H1 (cell line): ENCODE measurements around the gene SLC12A5. TPM values are rescaled to one million over a fixed set of nuclear protein-coding genes. Genes with fewer than 3 reads are reported as not detected.

ENCODE experiments used
- CTCF ChIA-PET: fragments of 300-600 bp; sonication (Branson Sonifier 250); formaldehyde crosslinking; loops from one replicate; lab custom pipeline; 2021; ENCODE audit not compliant: partially characterized antibody; lab: Charles Lee
- POLR2A ChIA-PET: fragments of 300-600 bp; sonication (Branson Sonifier 250); formaldehyde crosslinking; loops from one replicate; lab custom pipeline; 2021; ENCODE audit warnings: inconsistent platforms; ENCODE audit not compliant: partially characterized antibody; lab: Charles Lee
- DNase-seq, 2 experiments: peaks; one replicate each; pipeline versions ENCODE4 v3.0.0 to v3.0.0-alpha.2; 2010 to 2022; ENCODE audit warnings: low spot score in 2 of 2, low read depth in 1 of 2, mixed read lengths in 1 of 2
- FAIRE-seq: peaks from 2 replicates; lab custom pipeline; 2011; peaks lifted over from hg19 to GRCh38; lab: Jason Lieb, UNC
- H2AFZ ChIP-seq: 2 replicates; pipeline ENCODE4 v1.8.1; 2012; ENCODE audit warnings: low read length, inconsistent platforms
- H2AK5ac ChIP-seq: 2 replicates; pipeline ENCODE4 v1.6.1; 2013; ENCODE audit warnings: low read depth, low read length
- H2BK120ac ChIP-seq: replicated peaks from 2 replicates; pipeline ENCODE3; 2013; ENCODE audit warnings: low read depth, low read length, inconsistent platforms
- H2BK12ac ChIP-seq: 2 replicates; pipeline ENCODE4 v1.6.1; 2013; ENCODE audit warnings: low read depth, low read length
- H2BK15ac ChIP-seq: 2 replicates; pipeline ENCODE4 v1.6.1; 2013; ENCODE audit warnings: low read length
- H2BK20ac ChIP-seq: 2 replicates; pipeline ENCODE4 v1.6.1; 2013; ENCODE audit warnings: low read length
- H2BK5ac ChIP-seq: 2 replicates; pipeline ENCODE4 v1.6.1; 2013; ENCODE audit warnings: low read depth, low read length
- H3K14ac ChIP-seq: 2 replicates; pipeline ENCODE4 v1.6.1; 2013; ENCODE audit warnings: inconsistent platforms; ENCODE audit not compliant: insufficient read length
- H3K18ac ChIP-seq: 2 replicates; pipeline ENCODE4 v1.6.1; 2013; ENCODE audit warnings: low read length; ENCODE audit errors: extremely low read depth
- H3K23ac ChIP-seq: 2 replicates; pipeline ENCODE4 v1.6.1; 2013; ENCODE audit warnings: inconsistent platforms; ENCODE audit not compliant: insufficient read length
- H3K23me2 ChIP-seq: 2 replicates; pipeline ENCODE4 v1.6.1; 2013; ENCODE audit warnings: low read depth, low read length
- H3K27ac ChIP-seq: 2 replicates; pipeline ENCODE4 v1.6.1; 2011; ENCODE audit warnings: low read depth, low read length, inconsistent platforms
- H3K27me3 ChIP-seq, 4 experiments: replicated peaks in 1 of 4; 1 replicate in 1 of 4; 2 replicates in 3 of 4; pipeline versions ENCODE4 v1.6.1 to v1.8.1; 2011 to 2013; ENCODE audit warnings: low read length in 3 of 4, mild to moderate bottlenecking in 3 of 4, inconsistent platforms in 2 of 4, mixed read lengths in 2 of 4, moderate library complexity in 1 of 4; ENCODE audit not compliant: control insufficient read depth in 3 of 4, insufficient read depth in 3 of 4; ENCODE audit errors: extremely low read depth in 1 of 4
- H3K36me3 ChIP-seq, 4 experiments: 2 replicates each; pipeline versions ENCODE4 v1.6.1 to v1.8.1; 2011 to 2013; ENCODE audit warnings: mild to moderate bottlenecking in 4 of 4, low read length in 3 of 4, moderate library complexity in 2 of 4, control low read depth in 1 of 4, inconsistent platforms in 1 of 4; ENCODE audit not compliant: insufficient read depth in 4 of 4, control insufficient read depth in 2 of 4
- H3K4ac ChIP-seq: replicated peaks from 2 replicates; pipeline ENCODE3; 2013; ENCODE audit warnings: low read length, low read depth, mixed read lengths, inconsistent platforms; ENCODE audit not compliant: insufficient read length
- H3K4me1 ChIP-seq, 4 experiments: replicated peaks in 1 of 4; 1 replicate in 1 of 4; 2 replicates in 3 of 4; pipeline versions ENCODE4 v1.6.1 to v1.8.1; 2011 to 2013; ENCODE audit warnings: low read length in 3 of 4, inconsistent platforms in 2 of 4, mixed read lengths in 1 of 4; ENCODE audit not compliant: insufficient read depth in 4 of 4, control insufficient read depth in 3 of 4
- H3K4me2 ChIP-seq, 2 experiments: 2 replicates each; pipeline versions ENCODE4 v1.6.1 to v1.8.1; 2011 to 2013; ENCODE audit warnings: low read depth in 2 of 2, low read length in 2 of 2, control low read depth in 1 of 2, inconsistent platforms in 1 of 2, mild to moderate bottlenecking in 1 of 2; ENCODE audit not compliant: insufficient read depth in 1 of 2
- H3K4me3 ChIP-seq, 4 experiments: fragments of 200-600, 300-600 bp in 1 of 4; sonication (generic), shearing (Covaris generic), sonication (Bioruptor Twin) in 1 of 4; 2 replicates each; pipeline versions ENCODE4 v1.5.1 to v1.8.1; 2011 to 2016; ENCODE audit warnings: low read length in 4 of 4, low read depth in 3 of 4, control low read depth in 2 of 4, inconsistent platforms in 2 of 4, mild to moderate bottlenecking in 2 of 4, mixed read lengths in 1 of 4, moderate library complexity in 1 of 4; ENCODE audit not compliant: insufficient read depth in 2 of 4; ENCODE audit errors: extremely low read depth in 1 of 4
- H3K56ac ChIP-seq: replicated peaks from 2 replicates; pipeline ENCODE3; 2013; ENCODE audit warnings: low read depth, mild to moderate bottlenecking, mixed read lengths, low read length, inconsistent platforms; ENCODE audit not compliant: insufficient read length
- H3K79me1 ChIP-seq: 2 replicates; pipeline ENCODE4 v1.6.1; 2013; ENCODE audit warnings: low read depth, low read length, control low read depth
- H3K79me2 ChIP-seq, 2 experiments: 2 replicates each; pipeline versions ENCODE4 v1.6.1 to v1.8.1; 2012 to 2013; ENCODE audit warnings: low read length in 2 of 2, mild to moderate bottlenecking in 2 of 2, inconsistent platforms in 1 of 2; ENCODE audit not compliant: insufficient read depth in 2 of 2, control insufficient read depth in 1 of 2
- H3K9ac ChIP-seq, 4 experiments: replicated peaks in 1 of 4; 1 replicate in 1 of 4; 2 replicates in 3 of 4; pipeline versions ENCODE4 v1.6.1 to v1.8.1; 2011 to 2013; ENCODE audit warnings: low read depth in 3 of 4, low read length in 3 of 4, control low read depth in 2 of 4, mild to moderate bottlenecking in 2 of 4, moderate library complexity in 2 of 4, inconsistent platforms in 1 of 4; ENCODE audit errors: extremely low read depth in 1 of 4
- H3K9me3 ChIP-seq, 2 experiments: 2 replicates each; pipeline versions ENCODE4 v1.6.1 to v1.8.1; 2012 to 2013; ENCODE audit warnings: mild to moderate bottlenecking in 2 of 2, moderate library complexity in 2 of 2, control low read depth in 1 of 2, inconsistent platforms in 1 of 2, low read depth in 1 of 2, low read length in 1 of 2, mixed read lengths in 1 of 2; ENCODE audit not compliant: insufficient read depth in 2 of 2
- H4K20me1 ChIP-seq, 2 experiments: replicated peaks in 1 of 2; 2 replicates each; pipeline versions ENCODE3 to v1.8.1; 2011 to 2013; ENCODE audit warnings: inconsistent platforms in 2 of 2, low read length in 2 of 2, mild to moderate bottlenecking in 1 of 2; ENCODE audit not compliant: insufficient read depth in 2 of 2, control insufficient read depth in 1 of 2
- H4K5ac ChIP-seq: 2 replicates; pipeline ENCODE4 v1.6.1; 2013; ENCODE audit warnings: low read length, low read depth, mixed read lengths, inconsistent platforms; ENCODE audit not compliant: insufficient read length
- H4K8ac ChIP-seq: 2 replicates; pipeline ENCODE4 v1.8.0; 2013; ENCODE audit warnings: mild to moderate bottlenecking, moderate library complexity, low read length, inconsistent platforms; ENCODE audit not compliant: insufficient read depth; ENCODE audit errors: extremely low read depth
- H4K91ac ChIP-seq: replicated peaks from 2 replicates; pipeline ENCODE3; 2013; ENCODE audit warnings: low read length, mixed read lengths, inconsistent platforms; ENCODE audit not compliant: insufficient read length
- BACH1 ChIP-seq: IDR thresholded peaks from 2 replicates; pipeline ENCODE4 v1.6.1; 2012; ENCODE audit warnings: low read length, improper control_type of control experiment
- E2F6 ChIP-seq: IDR thresholded peaks from 2 replicates; pipeline ENCODE4 v1.6.1; 2012; ENCODE audit warnings: inconsistent platforms
- EGR1 ChIP-seq: IDR thresholded peaks from 2 replicates; pipeline ENCODE4 v1.6.1; 2011; ENCODE audit warnings: low read depth, low read length, borderline replicate concordance
- JUN ChIP-seq: IDR thresholded peaks from 2 replicates; pipeline ENCODE4 v1.6.1; 2011; ENCODE audit warnings: low read depth, mild to moderate bottlenecking, improper control_type of control experiment, low read length
- KDM1A ChIP-seq: fragments of 200-600, 300-600 bp; sonication (generic); IDR thresholded peaks from 2 replicates; pipeline ENCODE4 v1.7.1; 2016; ENCODE audit warnings: mild to moderate bottlenecking, low read length, borderline replicate concordance
- WGBS, 2 experiments: shearing (Covaris generic) in 1 of 2; methylation state at CpG; one replicate each; pipeline versions ENCODE4 v1.1.6 to v1.1.7; 2013 to 2015; ENCODE audit warnings: low lambda C conversion rate in 2 of 2, mixed read lengths in 2 of 2, inconsistent platforms in 1 of 2, low coverage in 1 of 2, missing lambda C conversion rate in 1 of 2; ENCODE audit not compliant: insufficient replicate concordance in 2 of 2, insufficient coverage in 1 of 2, insufficient read length in 1 of 2; ENCODE audit errors: extremely low coverage in 1 of 2, missing lambda C conversion rate in 1 of 2; 5-methylcytosine and 5-hydroxymethylcytosine counted together
- polyA plus RNA-seq, 7 experiments: library from polyadenylated mRNA; depleted of rRNA in 3 of 7; stranded (reverse) in 5 of 7; unstranded in 2 of 7; fragments of >200 nt in 5 of 7; fragments of 200-250 nt in 2 of 7; gene quantifications; 1 replicate in 5 of 7; 2 replicates in 1 of 7; 4 replicates in 1 of 7; pipeline versions ENCODE4 v1.2.1 to v1.2.3, GENCODE V29; 2011 to 2013; ENCODE audit warnings: missing spikeins in 2 of 7, mixed read lengths in 2 of 7
- total RNA-seq: library from RNA; stranded (reverse); fragmentation: NEBNext Ultra II Directional; extraction: Animal tissue kit (Norgen Biotek cat#: 25700); gene quantifications from 2 replicates; pipeline ENCODE4 v1.2.1, GENCODE V29; 2021

Gene SLC12A5
- total and polyA plus RNA-seq, 2 of the 8 experiments (the other 6 are each of a cell fraction or from before 2014, with no cell fraction given): 1.9 to 7.3 TPM

DNA sequence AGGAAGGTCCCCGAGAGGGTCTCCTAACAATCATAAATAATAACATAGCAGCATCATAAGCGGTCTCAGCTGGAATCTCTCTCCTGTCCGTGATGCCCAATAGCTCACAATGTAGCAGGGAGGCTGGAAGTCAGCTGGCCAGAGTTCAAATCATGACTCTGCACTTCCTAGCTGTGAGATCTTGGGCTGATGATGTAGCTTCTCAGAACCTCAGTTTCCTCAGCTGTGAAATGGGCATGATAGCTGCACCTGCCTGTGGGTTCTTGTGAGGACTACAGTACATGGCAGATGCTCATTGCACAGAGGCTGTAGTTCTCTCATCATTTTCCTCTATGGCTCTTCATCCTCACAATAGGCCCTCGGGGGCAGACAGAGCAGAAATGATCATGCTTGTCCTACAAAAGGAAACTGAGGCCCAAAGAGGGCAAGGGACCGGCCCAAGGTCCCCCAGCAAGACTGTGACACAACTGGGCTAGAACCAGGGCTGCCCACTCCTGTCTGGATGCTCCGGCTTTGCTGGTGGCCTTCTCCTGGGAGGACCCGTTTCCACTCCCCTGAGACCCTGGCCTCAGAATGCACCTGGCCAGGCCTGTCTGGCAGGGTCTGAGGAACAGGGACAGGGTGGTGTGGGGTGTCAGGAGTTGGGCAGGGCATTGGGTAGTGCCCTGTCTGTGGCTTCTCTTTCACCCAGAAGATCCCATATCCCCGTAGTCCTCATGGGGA, 17.7 kb downstream of the SLC12A5 start:
- no peak overlapping the region for H3K4me3 ChIP-seq
- no peak overlapping the region for H2BK5ac ChIP-seq
- no peaks in the 10 kb centered on the region for H3K79me1 ChIP-seq
- H2BK12ac ChIP-seq: no peak overlapping the region
- H3K4me1 ChIP-seq: 0 out of 7 replicates have a peak, but pooled peaks cover 0 to 3% (median 0%) of the 10 kb centered on the region in 4 experiments
- H4K5ac ChIP-seq: no peak overlapping the region
- DNase-seq (no peak), FAIRE-seq (no peak)
- no peak overlapping the region for H3K4ac ChIP-seq
- H4K8ac ChIP-seq: no peak overlapping the region
- no peak overlapping the region for H3K23ac ChIP-seq
- TF ChIP-seq E2F6: no peak
- no peak for TF ChIP-seq JUN
- TF ChIP-seq BACH1: no peak
- no peak for TF ChIP-seq KDM1A
- TF ChIP-seq EGR1: no peak
- H3K4me2 ChIP-seq: no peak overlapping the region
- H3K36me3 ChIP-seq: no peaks in the 10 kb centered on the region
- no peaks in the 10 kb centered on the region for H3K9me3 ChIP-seq
- no peak overlapping the region for H2BK20ac ChIP-seq
- no peak overlapping the region for H2BK120ac ChIP-seq
- H3K18ac ChIP-seq: no peak overlapping the region
- no peak overlapping the region for H2AK5ac ChIP-seq
- H3K79me2 ChIP-seq: no peaks in the 10 kb centered on the region
- no peak overlapping the region for H3K9ac ChIP-seq
- CTCF ChIA-PET: interaction anchor here (0.7 to 1.5 kb wide), 2 partner anchors 24 to 42 kb away, joined by 3 read pairs; no protein-coding TSS in a partner anchor
- 0 out of 2 replicates have a peak overlapping the region, but pooled peaks have one; percentile 29 for H2BK15ac ChIP-seq
- no peaks in the 10 kb centered on the region for H3K23me2 ChIP-seq
- H4K91ac ChIP-seq: no peak overlapping the region
- H3K27ac ChIP-seq: no peak overlapping the region
- H3K56ac ChIP-seq: no peak overlapping the region
- H2AFZ ChIP-seq: no peak overlapping the region
- H3K14ac ChIP-seq: no peak overlapping the region
- peaks cover 0 to 2% (median 0%) of the 10 kb centered on the region in 4 experiments; a peak in 3 of 7 replicates for H3K27me3 ChIP-seq
- WGBS, 2 experiments: 78% methylated on average over 7 of the region's 8 CpGs; no CpG with 5 or more reads in 1 of the 2 experiments
- H4K20me1 ChIP-seq: no peaks in the 10 kb centered on the region
- POLR2A ChIA-PET: no interaction called here
